Endothelial cell of umbilical vein (primary cell): ENCODE data around the gene ARPC1B. TPM values are rescaled to one million over a fixed set of nuclear protein-coding genes. Genes with fewer than 3 reads are reported as not detected.

Source experiments
- BruUV-seq: library from RNA; stranded (reverse); fragments of 400-500 nt; replicated peaks from 2 replicates; lab custom pipeline; 2021; lab: Mats Ljungman, UMichigan
- CTCF ChIA-PET: fragments of 300-600, 350-600 bp; sonication (Branson Sonifier 250); formaldehyde crosslinking; loops from one replicate; lab custom pipeline; 2021; ENCODE audit warnings: antibody characterized with exemption, inconsistent platforms; lab: Charles Lee
- POLR2A ChIA-PET: fragments of 300-600, 350-600 bp; sonication (Branson Sonifier 250); formaldehyde crosslinking; loops from one replicate; lab custom pipeline; 2021; ENCODE audit warnings: antibody characterized with exemption, inconsistent platforms; lab: Charles Lee
- DNase-seq: peaks from one replicate; pipeline ENCODE4 v3.0.0-alpha.2; 2011; ENCODE audit warnings: low read depth, low spot score
- FAIRE-seq: peaks from 2 replicates; lab custom pipeline; 2011; peaks lifted over from hg19 to GRCh38; lab: Jason Lieb, UNC
- H2AFZ ChIP-seq: 2 replicates; pipeline ENCODE4 v1.6.0; 2012; ENCODE audit warnings: low read depth, low read length, control low read depth, inconsistent platforms
- H3K27ac ChIP-seq: 2 replicates; pipeline ENCODE4 v1.5.1; 2011; ENCODE audit warnings: low read depth, mild to moderate bottlenecking, control low read depth, low read length, moderate library complexity; ENCODE audit not compliant: insufficient read depth
- H3K27me3 ChIP-seq, 2 experiments: 2 replicates each; pipeline versions ENCODE4 v1.6.0 to v1.6.1; 2011; ENCODE audit warnings: low read length in 2 of 2, mixed read lengths in 1 of 2; ENCODE audit not compliant: control insufficient read depth in 2 of 2, insufficient read depth in 2 of 2
- H3K36me3 ChIP-seq, 2 experiments: 2 replicates in 1 of 2; 3 replicates in 1 of 2; pipeline ENCODE4 v1.5.1; 2011; ENCODE audit warnings: low read length in 2 of 2, mild to moderate bottlenecking in 1 of 2, moderate library complexity in 1 of 2; ENCODE audit not compliant: control insufficient read depth in 2 of 2, insufficient read depth in 2 of 2; ENCODE audit errors: extremely low read depth in 1 of 2
- H3K4me1 ChIP-seq: 3 replicates; pipeline ENCODE4 v1.5.1; 2011; ENCODE audit warnings: mild to moderate bottlenecking, low read length; ENCODE audit not compliant: control insufficient read depth, insufficient read depth; ENCODE audit errors: extremely low read depth
- H3K4me2 ChIP-seq: 2 replicates; pipeline ENCODE4 v1.6.1; 2011; ENCODE audit warnings: low read length, control low read depth, mixed read lengths; ENCODE audit not compliant: insufficient read depth
- H3K4me3 ChIP-seq, 3 experiments: fragments of 200-600 bp in 1 of 3; sonication (generic), shearing (Covaris generic) in 1 of 3; replicated peaks in 1 of 3; 2 replicates each; pipeline ENCODE4 v1.5.1; 2011 to 2016; ENCODE audit warnings: control low read depth in 3 of 3, low read length in 3 of 3, mild to moderate bottlenecking in 2 of 3, inconsistent platforms in 1 of 3, low read depth in 1 of 3, moderate library complexity in 1 of 3; ENCODE audit not compliant: insufficient read depth in 1 of 3
- H3K79me2 ChIP-seq: 2 replicates; pipeline ENCODE4 v1.6.0; 2012; ENCODE audit warnings: low read length, inconsistent platforms; ENCODE audit not compliant: control insufficient read depth, insufficient read depth
- H3K9ac ChIP-seq: replicated peaks from 2 replicates; pipeline ENCODE3; 2011; ENCODE audit warnings: low read length, control low read depth; ENCODE audit not compliant: insufficient read depth; ENCODE audit errors: extremely low read depth
- H3K9me1 ChIP-seq: replicated peaks from 3 replicates; pipeline ENCODE4 v1.6.0; 2011; ENCODE audit warnings: mild to moderate bottlenecking, low read length; ENCODE audit not compliant: control insufficient read depth, insufficient read depth; ENCODE audit errors: extremely low read depth
- H3K9me3 ChIP-seq: replicated peaks from 2 replicates; pipeline ENCODE4 v1.5.1; 2012; ENCODE audit warnings: low read length, inconsistent platforms; ENCODE audit not compliant: control insufficient read depth, insufficient read depth
- H4K20me1 ChIP-seq: replicated peaks from 2 replicates; pipeline ENCODE3; 2011; ENCODE audit warnings: mild to moderate bottlenecking, low read length; ENCODE audit not compliant: control insufficient read depth, insufficient read depth; ENCODE audit errors: extremely low read depth
- CTCF ChIP-seq, 2 donors: IDR thresholded peaks; 1 replicate in 1 of 2; 2 replicates in 1 of 2; pipeline ENCODE4 v1.5.1; 2011; ENCODE audit warnings: low read length in 2 of 2, mild to moderate bottlenecking in 2 of 2, moderate library complexity in 2 of 2, control low read depth in 1 of 2, inconsistent platforms in 1 of 2, low read depth in 1 of 2; ENCODE audit not compliant: insufficient read depth in 1 of 2; ENCODE audit errors: extremely low read depth in 1 of 2
- EZH2 ChIP-seq: IDR thresholded peaks from 2 replicates; pipeline ENCODE4 v1.6.1; 2012; ENCODE audit warnings: borderline replicate concordance, low read depth, mild to moderate bottlenecking, moderate library complexity, low read length, inconsistent platforms; ENCODE audit not compliant: severe bottlenecking
- FOS ChIP-seq: IDR thresholded peaks from 2 replicates; pipeline ENCODE4 v1.6.1; 2011; ENCODE audit warnings: mild to moderate bottlenecking, low read length, moderate library complexity, borderline replicate concordance; ENCODE audit not compliant: insufficient read depth
- MAX ChIP-seq: IDR thresholded peaks from 2 replicates; pipeline ENCODE4 v1.6.1; 2011; ENCODE audit not compliant: insufficient read depth, insufficient read length
- MYC ChIP-seq: IDR thresholded peaks from one replicate; pipeline ENCODE4 v1.6.1; 2011; ENCODE audit warnings: mild to moderate bottlenecking, low read depth, low read length
- POLR2A ChIP-seq: IDR thresholded peaks from 2 replicates; pipeline ENCODE4 v1.6.1; 2012; ENCODE audit warnings: low read depth, mild to moderate bottlenecking, control low read depth, low read length
- dilution Hi-C: fragments of 300-500 bp; cut with MboI; formaldehyde crosslinking; loops from one replicate; pipeline ENCODE4 v1.15.0; 2019; ENCODE audit warnings: low sequenced_read_pairs; ENCODE audit not compliant: extremely low pct_ligation_motif_present
- intact Hi-C: fragments of 100-400 bp; cut with micrococcal nuclease; formaldehyde crosslinking; loops from one replicate; pipeline ENCODE4 v1.10.0; 2022
- polyA plus RNA-seq, 4 experiments: library from polyadenylated mRNA; depleted of rRNA in 3 of 4; stranded (reverse) in 3 of 4; unstranded in 1 of 4; fragments of >200 nt; gene quantifications; 2 replicates each; pipeline versions ENCODE4 v1.2.1 to v1.2.3, GENCODE V29; 2011 to 2012; ENCODE audit warnings: missing spikeins in 1 of 4
- total RNA-seq: library from RNA; stranded (reverse); gene quantifications from 2 replicates; pipeline ENCODE4 v1.2.3, GENCODE V29; 2021

Gene ARPC1B
- total and polyA plus RNA-seq, 2 donors (not counting 3 experiments of a cell fraction or from before 2014, with no cell fraction given), result 232 to 831 TPM

DNA sequence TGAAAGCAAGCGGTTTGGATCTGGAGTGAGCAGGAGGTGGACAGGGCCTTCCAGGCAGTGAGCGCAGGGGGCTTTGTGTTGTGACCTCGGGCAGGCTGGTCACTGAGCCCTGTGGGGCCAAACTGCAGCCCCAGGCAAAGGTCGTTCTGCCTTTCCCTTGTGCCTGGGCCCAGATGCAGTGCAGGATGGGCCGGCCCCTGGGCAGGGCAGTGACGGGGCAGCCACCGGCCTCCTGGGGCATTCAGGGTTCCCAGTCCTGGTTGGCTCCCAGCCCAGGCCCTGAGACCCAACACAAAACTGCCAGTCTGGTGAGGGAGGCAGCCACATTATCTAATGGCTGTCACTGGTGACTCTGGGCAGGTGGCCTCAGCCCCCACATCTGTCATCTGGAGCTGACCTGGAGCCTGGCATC lies 7.1 kb downstream of the ARPC1B start:
- Histone ChIP-seq H3K36me3 (peaks cover 14 to 15% of the 10 kb centered on the region in 2 experiments), H3K27me3 (no peaks in the 10 kb centered on the region), H3K4me3 (no peak overlapping the region), H3K9ac (no peak overlapping the region), H3K4me2 (no peak overlapping the region), H4K20me1 (no peaks in the 10 kb centered on the region), H3K9me3 (no peaks in the 10 kb centered on the region), H2AFZ (no peak overlapping the region), H3K4me1 (peaks cover 26% of the 10 kb centered on the region), H3K9me1 (no peaks in the 10 kb centered on the region), H3K27ac (no peak overlapping the region), H3K79me2 (peaks cover 60% of the 10 kb centered on the region)
- intact Hi-C loops, result no loop called here
- FAIRE-seq (no peak), DNase-seq (no peak)
- no TSS peak for BruUV-seq
- dilution Hi-C loops, result no loop called here
- ChIA-PET CTCF (no interaction called here), POLR2A (no interaction called here)
- TF ChIP-seq POLR2A, result peak; percentile 4
- no peak for TF ChIP-seq MAX

DNA sequence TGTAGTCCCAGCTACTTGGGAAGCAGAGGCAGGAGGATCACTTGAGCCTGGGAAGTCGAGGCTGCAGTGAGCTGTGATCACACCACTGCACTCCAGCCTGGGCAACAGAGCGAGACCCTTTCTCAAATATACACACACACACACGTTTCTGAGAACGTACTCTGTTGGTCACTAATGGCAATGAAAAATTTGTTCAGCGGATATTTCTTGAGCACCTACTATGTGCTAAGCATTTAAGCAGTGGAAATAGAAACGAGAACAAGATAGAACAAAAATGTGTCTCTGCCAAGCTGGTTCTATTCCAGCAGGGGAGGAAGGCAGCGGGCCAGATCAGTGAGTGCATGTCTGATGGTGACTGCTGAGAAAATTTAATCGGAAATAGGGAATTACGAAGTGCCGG lies 8.7 kb downstream of the ARPC1B start:
- Histone ChIP-seq H3K4me3 (no peak overlapping the region), H3K4me1 (peaks cover 22% of the 10 kb centered on the region), H3K27ac (no peak overlapping the region), H3K9me3 (no peaks in the 10 kb centered on the region), H3K36me3 (peaks cover 13 to 21% of the 10 kb centered on the region in 2 experiments), H2AFZ (no peak overlapping the region), H3K4me2 (no peak overlapping the region), H3K79me2 (peaks cover 54% of the 10 kb centered on the region), H4K20me1 (no peaks in the 10 kb centered on the region), H3K9ac (no peak overlapping the region), H3K27me3 (no peaks in the 10 kb centered on the region), H3K9me1 (no peaks in the 10 kb centered on the region)
- DNase-seq (no peak), FAIRE-seq (peak; percentile 18)
- POLR2A ChIA-PET, result interaction anchor here (0.7 kb wide), 1 partner anchor 33 kb away, joined by 5 read pairs; no protein-coding TSS in a partner anchor
- BruUV-seq, result no TSS peak
- intact Hi-C loops (no loop called here), dilution Hi-C loops (no loop called here)
- TF ChIP-seq CTCF (IDR thresholded peaks at IDR 0.05; ENCODE audit: extremely low read depth in 1 of 2, insufficient read depth in 1 of 2, low read depth in 1 of 2, low read length in 2 of 2), result no peak
- TF ChIP-seq MYC, result no peak
- TF ChIP-seq FOS, result no peak
- no peak for TF ChIP-seq EZH2
- CTCF ChIA-PET, result no interaction called here
